Activated CD4-positive, alpha-beta memory T cell treated with anti-CD3 and anti-CD28 coated beads for 36 hours (primary cell): ENCODE results near the gene DRAP1. TPM values are rescaled to one million over a fixed set of nuclear protein-coding genes. Genes with fewer than 3 reads are reported as not detected.
A peak's percentile ranks its signal among the peaks of the same experiment; 100 is the strongest.

Experiments
- CTCF ChIA-PET: fragments of 350-600 bp; sonication (Branson Sonifier 250); formaldehyde crosslinking; loops from one replicate; lab custom pipeline; 2021; ENCODE audit warnings: antibody characterized with exemption, inconsistent platforms; lab: Charles Lee
- POLR2A ChIA-PET: fragments of 350-600 bp; sonication (Branson Sonifier 250); formaldehyde crosslinking; loops from one replicate; lab custom pipeline; 2021; ENCODE audit warnings: antibody characterized with exemption; lab: Charles Lee
- DNase-seq: peaks from one replicate; pipeline ENCODE4 v3.0.0-alpha.2; 2020
- H3K27ac Mint-ChIP-seq: one replicate; pipeline ENCODE4 v1.8.0; 2021; ENCODE audit warnings: mixed read lengths
- H3K27me3 Mint-ChIP-seq: one replicate; pipeline ENCODE4 v1.8.0; 2021; ENCODE audit warnings: mixed read lengths
- H3K36me3 Mint-ChIP-seq: one replicate; pipeline ENCODE4 v1.8.0; 2021; ENCODE audit warnings: mixed read lengths
- H3K4me1 Mint-ChIP-seq: one replicate; pipeline ENCODE4 v1.8.0; 2021; ENCODE audit warnings: low read depth, mixed read lengths
- H3K4me3 Mint-ChIP-seq: one replicate; pipeline ENCODE4 v1.8.0; 2021; ENCODE audit warnings: mild to moderate bottlenecking, mixed read lengths
- H3K9me3 Mint-ChIP-seq: one replicate; pipeline ENCODE4 v1.8.0; 2021; ENCODE audit warnings: mixed read lengths
- intact Hi-C: fragments of 100-400 bp; cut with micrococcal nuclease; formaldehyde crosslinking; loops from one replicate; pipeline ENCODE4 v1.15.1; 2023
- total RNA-seq, 2 experiments: library from RNA; stranded (reverse); gene quantifications; one replicate each; pipeline ENCODE4 v1.2.3, GENCODE V29; 2021

DRAP1 gene
- total RNA-seq, 2 experiments from 2014 or later, result 154 to 169 TPM

DNA sequence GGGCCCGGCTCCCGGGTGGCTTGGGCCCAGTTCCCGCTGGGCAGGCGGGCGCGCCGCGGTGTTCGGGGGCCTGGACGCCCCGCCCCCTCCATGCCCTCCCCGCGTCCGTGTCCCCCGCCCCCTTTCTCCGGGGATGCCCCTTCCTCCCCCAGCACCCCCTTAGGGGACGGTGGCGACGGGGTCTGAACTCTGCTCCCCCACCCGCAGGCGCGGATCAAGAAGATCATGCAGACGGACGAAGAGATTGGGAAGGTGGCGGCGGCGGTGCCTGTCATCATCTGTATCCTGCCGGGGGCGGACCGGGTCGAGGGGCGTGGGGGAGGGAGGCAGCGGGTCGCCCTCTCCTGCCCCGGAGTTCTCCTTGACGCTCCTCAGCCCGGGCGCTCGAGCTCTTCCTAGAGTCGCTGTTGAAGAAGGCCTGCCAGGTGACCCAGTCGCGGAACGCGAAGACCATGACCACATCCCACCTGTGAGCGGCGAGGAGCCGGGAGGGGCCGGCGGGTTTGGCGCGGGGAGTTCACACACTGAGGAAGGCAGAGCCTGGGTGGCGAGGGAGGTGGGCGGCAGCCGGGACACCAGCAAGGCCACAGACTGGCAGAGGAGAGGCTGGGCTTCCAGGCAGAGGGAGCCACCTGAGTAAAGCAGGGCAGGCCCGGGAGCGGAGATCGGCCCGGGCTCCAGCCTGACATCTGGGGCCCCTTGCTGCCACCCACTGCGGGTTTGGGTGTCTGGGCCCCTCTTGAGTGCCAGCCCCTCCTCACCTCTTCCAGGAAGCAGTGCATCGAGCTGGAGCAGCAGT is 546 bp downstream of the DRAP1 start:
- POLR2A ChIA-PET, result interaction anchor here (1.0 to 1.4 kb wide), 2 partner anchors 18 to 20 kb away, joined by 3 to 6 read pairs; partner anchors contain the start of gene FOSL1
- Mint-ChIP-seq H3K36me3 (peaks cover 16% of the 10 kb centered on the region), H3K27ac (peak overlapping the region; percentile 84), H3K27me3 (no peaks in the 10 kb centered on the region), H3K4me1 (peaks cover 33% of the 10 kb centered on the region), H3K4me3 (peak overlapping the region; percentile 90), H3K9me3 (no peaks in the 10 kb centered on the region)
- DNase-seq, result peak; percentile 73
- intact Hi-C loops, result loop anchor here (1.0 to 5.0 kb wide), 7 partner anchors 9 to 207 kb away; partner anchors contain the start of genes CCDC85B, CFL1, FOSL1 and KAT5
- CTCF ChIA-PET, result interaction anchor here (1.4 kb wide), 1 partner anchor 35 kb away, joined by 5 read pairs; no protein-coding TSS in a partner anchor

DNA sequence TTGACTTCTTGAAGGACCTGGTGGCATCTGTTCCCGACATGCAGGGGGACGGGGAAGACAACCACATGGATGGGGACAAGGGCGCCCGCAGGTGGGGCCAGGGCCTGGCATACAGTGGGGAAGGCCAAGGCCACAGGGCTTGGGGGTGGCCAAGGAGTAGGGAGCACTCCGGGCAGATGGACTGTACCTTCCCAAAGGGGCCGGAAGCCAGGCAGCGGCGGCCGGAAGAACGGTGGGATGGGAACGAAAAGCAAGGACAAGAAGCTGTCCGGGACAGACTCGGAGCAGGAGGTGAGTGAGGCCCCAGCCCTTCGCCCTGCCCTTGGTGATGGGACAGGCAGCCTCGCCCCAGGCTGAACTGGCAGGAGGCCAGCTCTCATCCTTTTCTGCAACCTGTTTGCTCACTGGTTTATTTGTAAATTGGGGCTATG is 1.2 kb downstream of the DRAP1 start:
- ChIA-PET CTCF (interaction anchor here (1.4 kb wide), 1 partner anchor 36 kb away, joined by 5 read pairs; no protein-coding TSS in a partner anchor), POLR2A (interaction anchor here (1.4 kb wide), 1 partner anchor 20 kb away, joined by 6 read pairs; the partner anchor contains the start of gene FOSL1)
- peaks cover 27% of the 10 kb centered on the region for H3K4me1 Mint-ChIP-seq
- no peak for DNase-seq
- H3K4me3 Mint-ChIP-seq, result peak overlapping the region; percentile 90
- intact Hi-C loops, result no loop called here
- H3K36me3 Mint-ChIP-seq, result peaks cover 16% of the 10 kb centered on the region
- H3K9me3 Mint-ChIP-seq, result no peaks in the 10 kb centered on the region
- H3K27ac Mint-ChIP-seq, result peak overlapping the region; percentile 84
- no peaks in the 10 kb centered on the region for H3K27me3 Mint-ChIP-seq

DNA sequence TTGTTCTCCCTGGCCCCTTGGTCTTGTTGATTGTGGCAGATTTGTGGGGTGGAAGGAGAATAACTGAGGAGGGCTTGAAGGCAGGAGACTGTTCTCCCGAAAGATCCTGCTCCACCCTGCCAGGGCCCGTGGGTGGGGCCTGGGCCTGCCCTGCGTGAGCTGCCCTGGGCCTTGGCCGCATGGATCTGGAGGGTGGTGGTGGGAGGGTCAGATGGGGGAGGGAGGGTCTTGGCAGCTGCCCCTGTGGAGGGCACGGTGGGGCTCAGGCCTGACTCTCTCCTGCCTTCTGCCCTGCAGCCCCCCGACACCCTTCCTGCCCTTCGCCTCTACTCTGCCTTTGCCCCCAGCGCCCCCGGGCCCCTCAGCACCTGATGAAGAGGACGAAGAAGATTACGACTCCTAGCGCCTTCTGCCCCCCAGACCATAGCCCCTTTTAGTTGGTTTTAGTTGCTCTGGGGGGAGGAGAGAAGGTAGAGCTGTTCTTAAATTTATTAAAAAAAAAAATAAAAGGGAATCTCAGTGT is 1.9 kb downstream of the DRAP1 start:
- H3K27me3 Mint-ChIP-seq, result no peaks in the 10 kb centered on the region
- ChIA-PET CTCF (interaction anchor here (1.4 kb wide), 1 partner anchor 37 kb away, joined by 5 read pairs; no protein-coding TSS in a partner anchor), POLR2A (interaction anchor here (1.5 kb wide), 1 partner anchor 32 kb away, joined by 4 read pairs; no protein-coding TSS in a partner anchor)
- H3K36me3 Mint-ChIP-seq, result peaks cover 16% of the 10 kb centered on the region
- no peaks in the 10 kb centered on the region for H3K9me3 Mint-ChIP-seq
- H3K4me3 Mint-ChIP-seq, result peak overlapping the region; percentile 90
- no peak for DNase-seq
- H3K4me1 Mint-ChIP-seq, result peaks cover 27% of the 10 kb centered on the region
- H3K27ac Mint-ChIP-seq, result no peak overlapping the region
- intact Hi-C loops, result no loop called here

DNA sequence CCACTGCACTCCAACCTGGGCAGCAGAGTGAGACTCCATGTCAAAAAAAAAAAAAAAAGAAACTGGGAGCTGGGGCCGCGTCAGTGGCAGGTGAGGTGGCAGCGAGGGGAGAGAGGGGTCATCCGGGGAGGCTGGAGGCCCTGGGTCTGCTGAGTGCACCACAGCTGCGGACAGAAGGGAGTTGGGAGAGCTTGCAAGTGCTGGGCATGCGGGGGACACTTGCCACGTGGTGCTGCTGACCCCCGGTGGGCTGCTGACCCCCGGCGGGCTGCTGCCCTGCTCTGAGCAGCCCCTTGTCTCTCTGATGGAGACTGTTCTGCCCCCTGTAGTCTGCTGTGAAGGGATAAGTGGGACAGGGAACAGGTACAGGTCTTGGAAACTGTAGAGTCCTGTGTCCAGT is 2.6 kb downstream of the DRAP1 start:
- no peak for DNase-seq
- H3K27me3 Mint-ChIP-seq, result no peaks in the 10 kb centered on the region
- CTCF ChIA-PET, result interaction anchor here (1.0 kb wide), 1 partner anchor 67 kb away, joined by 3 read pairs; no protein-coding TSS in a partner anchor
- no peaks in the 10 kb centered on the region for H3K9me3 Mint-ChIP-seq
- POLR2A ChIA-PET, result interaction anchor here (1.5 kb wide), 1 partner anchor 32 kb away, joined by 4 read pairs; no protein-coding TSS in a partner anchor
- H3K4me3 Mint-ChIP-seq, result no peak overlapping the region
- peaks cover 22% of the 10 kb centered on the region for H3K4me1 Mint-ChIP-seq
- intact Hi-C loops, result no loop called here
- peaks cover 15% of the 10 kb centered on the region for H3K36me3 Mint-ChIP-seq
- H3K27ac Mint-ChIP-seq, result no peak overlapping the region

DNA sequence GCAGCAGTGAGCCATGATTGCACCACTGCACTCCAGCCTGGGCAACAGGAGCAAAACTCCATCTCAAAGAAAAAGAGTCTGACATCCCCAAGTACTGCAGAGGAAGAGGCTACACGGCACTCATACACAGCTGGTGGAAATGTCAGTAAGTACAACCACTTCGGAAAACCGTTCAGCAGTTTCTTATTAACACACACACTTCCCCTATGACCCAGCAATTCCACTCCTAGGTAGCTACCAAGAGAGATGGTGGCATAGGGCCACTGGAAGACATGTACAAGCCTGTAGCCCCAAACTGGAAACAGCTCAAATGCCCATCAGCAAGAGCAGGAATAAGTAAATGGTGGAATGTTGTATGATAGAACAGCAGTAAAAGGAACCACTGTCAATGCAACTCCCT is 3.3 kb downstream of the DRAP1 start:
- Mint-ChIP-seq H3K36me3 (peaks cover 12% of the 10 kb centered on the region), H3K4me3 (no peak overlapping the region), H3K27ac (peak overlapping the region; percentile 57), H3K27me3 (no peaks in the 10 kb centered on the region), H3K4me1 (peaks cover 23% of the 10 kb centered on the region), H3K9me3 (no peaks in the 10 kb centered on the region)
- intact Hi-C loops, result no loop called here
- ChIA-PET CTCF (interaction anchor here (1.0 to 1.7 kb wide), 4 partner anchors 34 to 142 kb away, joined by 3 to 5 read pairs (median 4); partner anchors contain the start of genes AP5B1 and FIBP), POLR2A (interaction anchor here (1.2 to 1.5 kb wide), 2 partner anchors 33 to 39 kb away, joined by 3 to 4 read pairs; partner anchors contain the start of gene SART1)
- no peak for DNase-seq

DNA sequence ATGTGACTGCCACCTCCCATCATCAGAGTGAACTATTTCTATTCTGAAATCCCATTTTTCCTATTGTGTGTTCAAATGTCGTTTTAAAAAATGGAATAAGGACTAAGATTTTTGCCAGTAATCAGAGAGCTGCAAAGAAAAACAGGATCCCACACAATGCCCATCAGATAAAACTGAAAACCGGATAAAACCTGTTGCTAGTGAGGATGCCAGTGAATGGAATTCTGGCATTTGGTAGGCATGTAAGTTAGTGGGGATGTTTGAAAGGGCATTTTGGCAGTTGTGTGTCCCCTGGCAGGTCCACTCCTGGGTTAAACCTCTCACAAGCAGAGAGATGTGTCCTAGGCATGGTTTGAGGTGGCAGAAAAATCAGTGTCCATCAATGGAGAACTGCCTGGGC is 6.2 kb downstream of the DRAP1 start:
- peak overlapping the region; percentile 47 for H3K27ac Mint-ChIP-seq
- H3K36me3 Mint-ChIP-seq, result peaks cover 11% of the 10 kb centered on the region
- no peak overlapping the region for H3K4me3 Mint-ChIP-seq
- intact Hi-C loops, result no loop called here
- CTCF ChIA-PET, result interaction anchor here (1.1 kb wide), 1 partner anchor 37 kb away, joined by 3 read pairs; no protein-coding TSS in a partner anchor
- DNase-seq, result no peak
- H3K9me3 Mint-ChIP-seq, result no peaks in the 10 kb centered on the region
- H3K27me3 Mint-ChIP-seq, result no peaks in the 10 kb centered on the region
- POLR2A ChIA-PET, result interaction anchor here (1.5 kb wide), 1 partner anchor 12 kb away, joined by 4 read pairs; no protein-coding TSS in a partner anchor
- peaks cover 33% of the 10 kb centered on the region for H3K4me1 Mint-ChIP-seq

DNA sequence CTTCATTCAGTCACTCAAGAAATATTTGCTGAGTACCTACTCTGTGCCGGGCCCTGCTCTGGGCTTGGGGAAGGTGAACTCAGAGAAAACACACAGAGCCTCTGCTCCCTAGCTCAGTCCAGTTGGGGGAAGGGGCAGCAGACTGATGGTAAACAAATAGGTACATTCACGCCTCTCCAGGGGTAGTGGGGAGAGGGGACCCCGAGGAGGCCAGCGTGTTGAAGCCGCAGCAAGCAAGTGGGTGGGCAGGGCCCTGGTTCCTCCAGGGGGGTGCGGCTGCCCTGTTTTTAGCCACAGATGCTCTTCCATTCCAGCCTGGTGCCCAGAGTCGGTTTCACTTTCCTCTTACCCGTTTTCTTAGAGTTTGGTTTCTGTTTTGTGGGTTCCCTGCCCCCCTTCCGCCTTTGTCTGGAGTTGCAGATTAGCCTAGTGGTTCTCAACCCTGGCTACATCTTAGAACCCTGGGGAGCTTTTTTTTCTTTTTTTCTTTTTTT is 8.7 kb downstream of the DRAP1 start:
- peaks cover 26% of the 10 kb centered on the region for H3K4me1 Mint-ChIP-seq
- POLR2A ChIA-PET, result interaction anchor here (0.7 to 1.5 kb wide), 3 partner anchors 28 to 423 kb away, joined by 3 to 4 read pairs (median 3); no protein-coding TSS in a partner anchor
- peak; percentile 89 for DNase-seq
- CTCF ChIA-PET, result interaction anchor here (1.1 to 1.8 kb wide), 2 partner anchors 43 to 148 kb away, joined by 3 to 12 read pairs; no protein-coding TSS in a partner anchor
- peak overlapping the region; percentile 96 for H3K27ac Mint-ChIP-seq
- no peaks in the 10 kb centered on the region for H3K9me3 Mint-ChIP-seq
- intact Hi-C loops, result loop anchor here (1.0 to 2.0 kb wide), 4 partner anchors 9 to 39 kb away; partner anchors contain the start of genes C11orf68, DRAP1 and FIBP
- H3K4me3 Mint-ChIP-seq, result peak overlapping the region; percentile 67
- peaks cover 2% of the 10 kb centered on the region for H3K36me3 Mint-ChIP-seq
- no peaks in the 10 kb centered on the region for H3K27me3 Mint-ChIP-seq

DNA sequence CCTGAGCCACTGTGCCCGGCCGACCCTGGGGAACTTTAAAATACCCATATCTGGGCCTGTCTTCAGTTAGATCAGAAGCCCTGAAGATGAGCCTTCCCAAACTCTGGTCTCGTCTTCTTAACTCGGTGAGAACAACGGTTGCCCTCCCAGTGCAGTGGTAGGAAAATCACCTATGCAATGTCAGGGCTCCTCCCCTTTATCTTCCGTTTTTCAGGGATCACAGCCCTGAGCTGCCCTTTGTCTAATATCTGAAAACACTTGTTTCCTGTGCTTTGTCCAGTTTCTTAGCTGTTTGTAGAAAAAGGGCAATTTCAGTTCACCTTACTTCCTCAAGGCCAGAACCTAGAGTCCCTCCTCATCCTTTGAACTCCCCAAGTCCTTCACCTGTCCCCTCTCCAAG is 9.4 kb downstream of the DRAP1 start:
- intact Hi-C loops, result loop anchor here (1.0 to 2.0 kb wide), 4 partner anchors 9 to 40 kb away; partner anchors contain the start of genes C11orf68, DRAP1 and FIBP
- POLR2A ChIA-PET, result interaction anchor here (0.7 to 1.5 kb wide), 3 partner anchors 27 to 423 kb away, joined by 3 to 4 read pairs (median 3); no protein-coding TSS in a partner anchor
- no peaks in the 10 kb centered on the region for H3K9me3 Mint-ChIP-seq

DNA sequence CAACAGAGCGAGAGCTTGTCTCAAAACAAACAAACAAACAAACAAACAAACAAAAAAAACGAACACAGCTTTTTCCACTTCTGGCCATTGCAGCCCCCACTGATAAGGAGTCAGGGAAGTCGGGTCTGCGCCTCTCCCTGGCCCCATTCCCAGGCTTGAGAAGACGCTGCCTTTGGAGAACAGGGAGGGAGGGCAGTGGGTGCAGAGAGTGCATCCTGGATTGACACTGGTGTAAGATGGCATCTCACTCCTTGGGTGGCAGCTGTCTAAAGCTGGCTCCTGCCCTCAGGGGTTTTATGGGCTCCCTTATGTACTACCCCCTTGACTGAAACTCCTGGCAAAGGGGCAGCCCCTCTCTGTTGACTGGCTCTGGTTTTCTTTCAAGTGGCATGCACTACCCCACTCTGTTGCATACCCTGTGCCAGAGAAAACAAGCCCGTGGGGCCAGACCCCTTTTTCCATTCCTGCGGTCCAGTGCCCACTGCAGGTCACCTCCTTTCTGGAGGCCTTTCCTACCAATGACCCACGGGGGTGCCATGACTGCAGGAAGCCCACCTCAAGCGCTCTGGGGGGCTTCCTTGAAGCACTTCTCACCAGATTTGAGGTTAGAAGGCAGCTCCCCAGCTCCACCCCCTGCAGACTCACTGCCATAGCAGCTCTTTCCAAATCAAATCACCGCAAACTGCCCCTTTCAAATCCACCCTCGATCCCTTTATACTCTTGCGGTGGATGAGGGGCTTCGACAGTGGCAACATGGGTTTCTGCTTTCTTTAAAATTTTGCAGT is 12.7 kb downstream of the DRAP1 start:
- Mint-ChIP-seq H3K36me3 (peaks cover 2% of the 10 kb centered on the region), H3K27ac (no peak overlapping the region), H3K4me3 (no peak overlapping the region), H3K27me3 (no peaks in the 10 kb centered on the region), H3K9me3 (no peaks in the 10 kb centered on the region), H3K4me1 (peaks cover 24% of the 10 kb centered on the region)
- ChIA-PET POLR2A (no interaction called here), CTCF (interaction anchor here (1.0 to 2.7 kb wide), 4 partner anchors 9 to 90 kb away, joined by 3 to 14 read pairs (median 4); no protein-coding TSS in a partner anchor)
- DNase-seq, result no peak
- intact Hi-C loops, result no loop called here

More for the DNA sequence above, 9.4 kb downstream of the DRAP1 start:
- H3K36me3 Mint-ChIP-seq, result peaks cover 2% of the 10 kb centered on the region
- H3K27ac Mint-ChIP-seq, result peak overlapping the region; percentile 96
- H3K27me3 Mint-ChIP-seq, result no peaks in the 10 kb centered on the region
- H3K4me1 Mint-ChIP-seq, result peaks cover 26% of the 10 kb centered on the region
- no peak for DNase-seq
- H3K4me3 Mint-ChIP-seq, result peak overlapping the region; percentile 67
- CTCF ChIA-PET, result interaction anchor here (1.1 to 1.8 kb wide), 2 partner anchors 44 to 148 kb away, joined by 3 to 12 read pairs; no protein-coding TSS in a partner anchor

DNA sequence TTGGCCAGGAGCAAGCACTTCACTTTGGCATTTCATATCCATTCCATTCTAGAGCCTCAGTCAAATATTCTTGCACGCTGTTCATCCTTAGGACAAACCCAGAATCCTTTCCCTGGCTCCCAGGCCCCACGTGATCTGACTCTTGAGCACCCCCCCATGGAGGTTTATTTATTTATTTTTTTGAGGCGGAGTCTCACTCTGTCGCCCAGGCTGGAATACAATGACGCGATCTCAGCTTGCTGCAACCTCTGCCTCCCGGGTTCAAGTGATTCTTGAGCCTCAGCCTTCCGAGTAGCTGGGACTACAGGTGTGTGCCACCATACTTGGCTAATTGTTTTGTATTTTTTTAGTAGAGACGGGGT is 13.3 kb downstream of the DRAP1 start:
- Mint-ChIP-seq H3K27me3 (no peaks in the 10 kb centered on the region), H3K36me3 (no peaks in the 10 kb centered on the region), H3K4me1 (peaks cover 19% of the 10 kb centered on the region), H3K27ac (no peak overlapping the region), H3K4me3 (no peak overlapping the region), H3K9me3 (no peaks in the 10 kb centered on the region)
- ChIA-PET POLR2A (no interaction called here), CTCF (interaction anchor here (1.0 to 2.7 kb wide), 3 partner anchors 8 to 90 kb away, joined by 3 to 14 read pairs (median 4); no protein-coding TSS in a partner anchor)
- no peak for DNase-seq
- intact Hi-C loops, result no loop called here
